ENCODE results near the gene HOXA4.

HOXA4 gene

GRCh38 chr7:27151931-27152815 lies 21.6 kb upstream of the HOXA4 start, which contains the start of gene HOXA3:
TSS of gene HOXA3 (minus strand) at chr7:27152583. CDS start at chr7:27110640, 41,943 bp downstream.
- Histone ChIP-seq H3K27me3 (peaks cover 100% of the 10 kb centered on the region), H3K36me3 (no peaks in the 10 kb centered on the region), H3K9me3 (no peaks in the 10 kb centered on the region), H3K4me3 (ENCODE audit: low read depth, low read length) (no peak within 1 kb of the TSS; the same call in 1 of the 2 replicates), H3K4me1 (no peaks in the 10 kb centered on the region)
- peak; percentile 10 for DNase-seq
- TF ChIP-seq, protein P1, sequence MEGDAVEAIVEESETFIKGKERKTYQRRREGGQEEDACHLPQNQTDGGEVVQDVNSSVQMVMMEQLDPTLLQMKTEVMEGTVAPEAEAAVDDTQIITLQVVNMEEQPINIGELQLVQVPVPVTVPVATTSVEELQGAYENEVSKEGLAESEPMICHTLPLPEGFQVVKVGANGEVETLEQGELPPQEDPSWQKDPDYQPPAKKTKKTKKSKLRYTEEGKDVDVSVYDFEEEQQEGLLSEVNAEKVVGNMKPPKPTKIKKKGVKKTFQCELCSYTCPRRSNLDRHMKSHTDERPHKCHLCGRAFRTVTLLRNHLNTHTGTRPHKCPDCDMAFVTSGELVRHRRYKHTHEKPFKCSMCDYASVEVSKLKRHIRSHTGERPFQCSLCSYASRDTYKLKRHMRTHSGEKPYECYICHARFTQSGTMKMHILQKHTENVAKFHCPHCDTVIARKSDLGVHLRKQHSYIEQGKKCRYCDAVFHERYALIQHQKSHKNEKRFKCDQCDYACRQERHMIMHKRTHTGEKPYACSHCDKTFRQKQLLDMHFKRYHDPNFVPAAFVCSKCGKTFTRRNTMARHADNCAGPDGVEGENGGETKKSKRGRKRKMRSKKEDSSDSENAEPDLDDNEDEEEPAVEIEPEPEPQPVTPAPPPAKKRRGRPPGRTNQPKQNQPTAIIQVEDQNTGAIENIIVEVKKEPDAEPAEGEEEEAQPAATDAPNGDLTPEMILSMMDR (IDR thresholded peaks at IDR 0.05; ENCODE audit: low read depth, low read length): no peak

DNA sequence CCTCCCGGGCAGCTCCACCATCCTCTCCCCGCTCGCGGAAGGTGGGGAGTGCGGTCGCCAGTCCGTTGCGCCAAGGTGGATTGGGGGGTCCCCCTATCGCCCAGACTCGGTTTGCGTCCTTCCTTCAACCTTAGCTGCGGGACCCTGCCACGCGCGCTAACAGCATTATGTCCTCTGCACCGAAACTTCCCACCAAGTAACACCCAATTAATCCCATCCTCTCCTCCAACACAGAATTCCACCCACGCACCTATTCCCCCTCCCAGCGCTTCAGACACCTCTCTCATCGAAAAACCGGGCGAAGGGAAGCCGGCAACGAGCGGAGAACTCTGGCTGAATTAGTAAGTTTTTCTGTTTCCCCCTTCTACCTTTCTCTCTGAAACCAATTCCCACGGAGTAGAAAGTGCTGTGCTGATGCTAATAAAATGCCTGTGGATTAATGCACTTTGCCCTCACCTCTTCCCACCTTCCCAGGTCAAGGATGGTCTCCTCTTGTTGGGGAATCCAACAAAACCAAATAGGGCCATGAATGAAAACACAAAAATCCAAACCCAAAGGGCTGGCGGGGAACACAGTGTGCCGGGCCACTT lies 20.9 kb upstream of the HOXA4 start:
- Histone ChIP-seq H3K36me3 (no peaks in the 10 kb centered on the region), H3K4me1 (no peaks in the 10 kb centered on the region), H3K9me3 (no peaks in the 10 kb centered on the region), H3K27me3 (peaks cover 100% of the 10 kb centered on the region), H3K4me3 (ENCODE audit: low read depth, low read length) (peak overlapping the region; percentile 56)
- TF ChIP-seq, protein P1 (IDR thresholded peaks at IDR 0.05; ENCODE audit: low read depth, low read length): no peak
- DNase-seq: no peak

- peak; percentile 77 for DNase-seq
These were observed 20.2 kb upstream of the HOXA4 start for GRCh38 chr7:27150568-27151340.

DNA sequence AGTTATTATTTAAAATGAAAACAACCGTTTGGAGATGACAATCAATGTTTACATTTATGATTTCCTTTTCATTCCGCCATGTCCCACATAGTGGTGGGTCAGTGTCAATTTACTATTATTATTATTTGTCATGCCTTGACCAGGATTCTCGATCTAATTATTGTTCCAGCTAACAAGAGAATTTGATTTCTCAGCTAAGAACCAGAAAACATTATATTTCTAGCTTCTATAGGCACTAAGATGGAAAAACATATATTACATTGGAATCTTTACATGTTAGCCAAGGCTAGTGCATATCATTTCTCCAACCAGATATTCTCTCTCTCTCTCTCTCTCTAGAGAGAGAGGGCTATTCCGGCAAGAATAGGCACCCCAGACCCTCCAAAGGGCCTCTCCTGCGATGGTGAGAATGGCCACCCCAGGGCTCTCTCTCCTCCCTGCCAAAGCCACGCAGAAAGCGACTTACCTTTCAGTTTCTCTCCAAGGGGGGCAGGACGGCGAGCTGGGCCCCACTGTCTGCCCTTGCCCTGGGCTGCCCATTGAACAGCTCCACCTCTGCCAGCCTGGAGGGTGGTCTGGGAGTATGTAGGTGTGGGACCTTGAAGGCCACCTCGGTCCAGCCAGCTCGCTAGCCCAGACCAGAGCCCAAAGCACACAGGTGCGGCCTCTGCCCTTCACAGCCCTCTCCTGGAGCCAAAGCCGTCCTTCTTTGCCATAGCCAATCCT lies 19.4 kb upstream of the HOXA4 start:
- Histone ChIP-seq H3K4me1 (no peaks in the 10 kb centered on the region), H3K9me3 (no peaks in the 10 kb centered on the region), H3K4me3 (ENCODE audit: low read depth, low read length) (peak overlapping the region; percentile 56), H3K27me3 (peaks cover 100% of the 10 kb centered on the region), H3K36me3 (no peaks in the 10 kb centered on the region)
- TF ChIP-seq, protein P1 (IDR thresholded peaks at IDR 0.05; ENCODE audit: low read depth, low read length): no peak
- no peak for DNase-seq

More at GRCh38 chr7:27150568-27151340, 20.2 kb upstream of the HOXA4 start:
- no peaks in the 10 kb centered on the region for H3K4me1 ChIP-seq
- H3K4me3 ChIP-seq (ENCODE audit: low read depth, low read length): peak overlapping the region; percentile 56
- H3K9me3 ChIP-seq: no peaks in the 10 kb centered on the region
- H3K36me3 ChIP-seq: no peaks in the 10 kb centered on the region
- TF ChIP-seq, protein P1 (IDR thresholded peaks at IDR 0.05; ENCODE audit: low read depth, low read length): peak; percentile 72
- peaks cover 100% of the 10 kb centered on the region for H3K27me3 ChIP-seq

DNA sequence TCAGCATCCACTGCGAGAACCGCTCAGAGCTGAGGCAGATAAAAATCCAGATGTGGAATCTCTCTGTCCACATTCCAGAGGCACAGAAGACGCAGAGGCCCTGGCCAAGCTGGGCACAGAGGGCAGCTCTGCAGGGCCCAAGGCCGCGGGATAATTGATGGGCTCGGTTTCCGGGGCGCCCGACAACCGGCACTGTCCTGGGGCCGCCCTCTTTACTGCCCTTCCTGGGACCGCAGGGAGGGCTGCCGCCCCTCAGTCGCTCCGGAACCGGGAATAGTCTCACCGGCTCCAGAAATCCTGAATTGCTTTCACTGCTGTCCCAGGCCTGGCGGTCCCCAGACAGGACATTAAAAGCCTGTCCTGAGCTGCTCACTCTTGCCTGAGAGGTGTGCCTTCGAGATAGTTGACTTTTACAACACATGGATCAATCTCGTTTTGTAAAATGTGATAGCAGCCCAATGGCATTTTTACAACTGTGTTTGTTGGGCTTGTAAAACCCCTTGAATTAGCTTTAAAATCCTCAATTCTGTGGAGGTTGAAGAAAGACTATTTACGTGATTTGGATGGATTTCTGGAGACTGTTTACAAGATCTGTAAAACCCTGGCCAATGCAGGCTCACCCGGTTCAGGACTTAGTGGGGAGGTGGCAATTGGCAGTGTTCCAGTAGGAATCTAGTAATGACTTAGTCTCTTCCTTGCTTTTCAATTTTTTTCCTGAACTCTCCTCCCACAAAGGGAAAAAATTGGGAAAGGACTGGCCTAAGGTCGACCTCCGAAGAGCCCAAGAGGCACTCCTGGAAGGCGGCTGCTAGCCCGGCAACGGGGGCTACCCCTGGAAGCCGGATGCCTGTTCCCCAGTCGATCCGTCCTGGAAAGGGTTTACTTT lies 18.4 kb upstream of the HOXA4 start:
- H3K36me3 ChIP-seq: no peaks in the 10 kb centered on the region
- no peak overlapping the region for H3K4me3 ChIP-seq (ENCODE audit: low read depth, low read length)
- no peaks in the 10 kb centered on the region for H3K4me1 ChIP-seq
- H3K27me3 ChIP-seq: peaks cover 100% of the 10 kb centered on the region
- H3K9me3 ChIP-seq: no peaks in the 10 kb centered on the region
- TF ChIP-seq, protein P1 (IDR thresholded peaks at IDR 0.05; ENCODE audit: low read depth, low read length): no peak
- no peak for DNase-seq
